ENCODE measurements around the gene CUEDC1. TPM values are rescaled to one million over a fixed set of nuclear protein-coding genes. Genes with fewer than 3 reads are reported as not detected.

Gene CUEDC1
- total RNA-seq, 1 donor from 2014 or later: 14.5 TPM

GRCh38 chr17:57873261-57874057 is 81.8 kb downstream of the CUEDC1 start:
- DNase-seq (ENCODE audit: low read depth): no peak
- TF ChIP-seq CTCF (conservative IDR thresholded peaks at IDR 0.05; ENCODE audit: low read depth, low read length): no peak

GRCh38 chr17:57872536-57872935 is 82.7 kb downstream of the CUEDC1 start:
- DNase-seq (ENCODE audit: low read depth): no peak
- no peak overlapping the region for H3K4me3 ChIP-seq (ENCODE audit: low read depth, low read length)
- TF ChIP-seq CTCF (conservative IDR thresholded peaks at IDR 0.05; ENCODE audit: low read depth, low read length): no peak

More at GRCh38 chr17:57873261-57874057, 81.8 kb downstream of the CUEDC1 start:
- H3K4me3 ChIP-seq (ENCODE audit: low read depth, low read length): no peak overlapping the region

- no peak overlapping the region for H3K4me3 ChIP-seq (ENCODE audit: low read depth, low read length)
- TF ChIP-seq CTCF (conservative IDR thresholded peaks at IDR 0.05; ENCODE audit: low read depth, low read length): no peak
- no peak for DNase-seq (ENCODE audit: low read depth)
Measured at GRCh38 chr17:57871863-57872262, 83.3 kb downstream of the CUEDC1 start.

- DNase-seq (ENCODE audit: low read depth): no peak
- TF ChIP-seq CTCF (conservative IDR thresholded peaks at IDR 0.05; ENCODE audit: low read depth, low read length): no peak
- H3K4me3 ChIP-seq (ENCODE audit: low read depth, low read length): no peak overlapping the region
Measured at GRCh38 chr17:57871155-57871554, 84.1 kb downstream of the CUEDC1 start.

- DNase-seq (ENCODE audit: low read depth): no peak
- no peak for TF ChIP-seq CTCF (conservative IDR thresholded peaks at IDR 0.05; ENCODE audit: low read depth, low read length)
- H3K4me3 ChIP-seq (ENCODE audit: low read depth, low read length): no peak overlapping the region
Measured at GRCh38 chr17:57870283-57870635, 85.0 kb downstream of the CUEDC1 start.

- no peak overlapping the region for H3K4me3 ChIP-seq (ENCODE audit: low read depth, low read length)
- DNase-seq (ENCODE audit: low read depth): no peak
- no peak for TF ChIP-seq CTCF (conservative IDR thresholded peaks at IDR 0.05; ENCODE audit: low read depth, low read length)
Measured at GRCh38 chr17:57869617-57870282, 85.5 kb downstream of the CUEDC1 start.
